AG09309 (cell line): ENCODE results near the gene MAP3K5.
A peak's percentile ranks its signal among the peaks of the same experiment; 100 is the strongest.

Experiments used
- DNase-seq: peaks from one replicate; pipeline ENCODE4 v3.0.0-alpha.2; 2010; ENCODE audit warnings: low read depth
- H3K4me3 ChIP-seq: 2 replicates; pipeline ENCODE4 v1.5.1; 2011; ENCODE audit warnings: mild to moderate bottlenecking, low read depth, low read length, moderate library complexity; ENCODE audit not compliant: control insufficient read depth
- CTCF ChIP-seq: IDR thresholded peaks from 2 replicates; pipeline ENCODE4 v1.5.1; 2011; ENCODE audit warnings: mild to moderate bottlenecking, low read depth, low read length, inconsistent platforms; ENCODE audit not compliant: insufficient read depth, control insufficient read depth; ENCODE audit errors: missing control alignments

MAP3K5 gene

GRCh38 chr6:136612666-136613389 is 179.4 kb downstream of the MAP3K5 start:
- H3K4me3 ChIP-seq, result no peak overlapping the region
- DNase-seq, result no peak
- no peak for TF ChIP-seq CTCF

- TF ChIP-seq CTCF, result no peak
- H3K4me3 ChIP-seq, result no peak overlapping the region
- DNase-seq, result no peak
These were observed 180.5 kb downstream of the MAP3K5 start for GRCh38 chr6:136611746-136612145.

DNA sequence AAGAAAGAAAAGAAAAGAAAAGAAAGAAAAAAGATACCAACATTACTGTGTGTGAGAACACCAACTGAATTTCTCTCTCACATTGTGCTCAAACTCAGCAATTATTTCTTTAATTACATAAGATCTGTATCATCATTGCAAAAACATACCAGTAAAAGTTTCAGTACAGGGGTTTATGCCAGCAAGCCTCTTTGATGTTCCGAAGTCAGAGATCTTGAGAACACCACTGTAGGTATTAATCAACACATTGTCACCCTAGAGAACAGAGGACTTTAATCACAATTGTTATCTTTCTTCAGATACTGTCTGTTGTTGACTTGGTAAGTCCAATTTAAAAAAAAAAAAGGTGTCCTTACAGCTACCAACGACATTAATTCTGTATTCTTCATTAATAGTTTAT is 181.1 kb downstream of the MAP3K5 start:
- TF ChIP-seq CTCF, result no peak
- no peak for DNase-seq
- no peak overlapping the region for H3K4me3 ChIP-seq

- peak; percentile 97 for DNase-seq
- H3K4me3 ChIP-seq, result no peak overlapping the region
- TF ChIP-seq CTCF, result no peak
These were observed 182.2 kb downstream of the MAP3K5 start for GRCh38 chr6:136609873-136610706.

DNA sequence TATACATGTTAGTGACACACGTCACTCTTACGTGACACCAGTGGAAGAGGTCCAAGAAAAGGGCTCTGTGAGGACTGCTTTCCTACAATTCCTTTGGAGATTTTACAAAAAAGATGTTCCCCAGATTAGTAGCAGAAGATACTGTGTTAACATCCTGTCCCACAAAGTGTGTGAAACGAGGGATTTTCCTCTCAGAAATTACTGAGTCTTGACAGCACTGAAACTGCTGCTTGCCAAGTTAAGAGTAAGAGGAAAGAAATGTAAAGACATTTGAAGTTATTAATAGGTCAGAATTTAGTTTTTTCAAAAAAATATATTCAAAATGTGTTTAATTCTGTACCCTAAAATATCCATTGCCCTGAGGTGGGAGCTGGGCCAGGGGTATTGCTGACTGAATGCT is 183.3 kb downstream of the MAP3K5 start:
- no peak for DNase-seq
- no peak overlapping the region for H3K4me3 ChIP-seq
- TF ChIP-seq CTCF, result no peak

DNA sequence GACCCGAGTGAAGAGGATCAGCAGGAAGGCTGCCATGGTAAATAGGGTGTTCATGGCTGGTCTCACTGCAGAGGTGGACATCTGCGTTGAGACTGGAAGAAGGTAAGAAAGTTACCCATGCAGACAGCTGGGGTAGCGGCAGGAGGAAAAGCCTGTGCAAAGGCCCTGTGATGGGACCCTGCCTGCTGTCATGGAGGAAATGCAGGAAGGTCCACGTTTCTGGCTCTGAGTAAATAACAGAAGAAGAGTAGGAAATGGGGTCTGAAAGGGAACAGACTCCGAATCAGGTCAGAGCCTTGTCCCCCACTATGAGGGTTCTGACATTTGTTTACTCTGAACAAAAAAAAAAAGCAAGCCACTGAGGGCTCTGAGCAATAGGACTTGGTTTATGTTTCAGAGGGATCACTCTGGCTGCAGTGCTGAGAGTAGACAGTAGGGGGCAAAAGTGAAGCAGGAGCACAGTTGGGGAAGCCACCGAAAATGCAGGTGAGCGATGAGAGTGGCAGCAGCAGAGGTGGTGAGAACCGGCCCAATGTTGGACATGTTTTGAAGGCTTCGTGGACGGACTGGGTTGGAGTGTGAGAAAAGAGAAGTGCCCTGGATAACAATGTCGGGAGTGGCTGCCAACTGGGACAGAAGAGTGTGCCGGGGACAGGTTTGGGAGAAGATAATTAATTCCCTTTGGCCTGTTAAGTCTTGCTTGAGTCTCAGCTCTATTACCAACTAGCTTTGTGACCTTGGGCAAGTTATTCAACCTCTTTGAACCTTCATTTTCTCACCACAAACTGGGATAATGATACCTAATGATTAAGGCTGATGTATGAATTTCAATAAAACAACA is 184.1 kb downstream of the MAP3K5 start:
- TF ChIP-seq CTCF, result peak; percentile 74
- no peak overlapping the region for H3K4me3 ChIP-seq
- DNase-seq, result no peak
